HUDEP-2 (cell line): ENCODE measurements around the gene L3MBTL2.

ENCODE experiments used
- DNase-seq, 76 experiments: peaks; one replicate each; lab custom pipeline; 2025; ENCODE audit not compliant: unreplicated experiment in 76 of 76; lab: John Stamatoyannopoulos, UW

L3MBTL2 gene

GRCh38 chr22:41263704-41264103, 58.6 kb downstream of the L3MBTL2 start:
- no peak for DNase-seq

- no peak for DNase-seq
These were observed 59.4 kb downstream of the L3MBTL2 start for GRCh38 chr22:41264408-41264941.

- DNase-seq: no peak
These were observed 62.8 kb downstream of the L3MBTL2 start for GRCh38 chr22:41267958-41268357.

- DNase-seq: no peak
These were observed 66.7 kb downstream of the L3MBTL2 start for GRCh38 chr22:41271787-41272186.

- no peak for DNase-seq
These were observed 68.0 kb downstream of the L3MBTL2 start for GRCh38 chr22:41273128-41273527.

GRCh38 chr22:41274856-41275255, 69.7 kb downstream of the L3MBTL2 start:
- no peak for DNase-seq

- no peak for DNase-seq
These were observed 75.0 kb downstream of the L3MBTL2 start for GRCh38 chr22:41280065-41280464.

GRCh38 chr22:41280854-41281253, 75.7 kb downstream of the L3MBTL2 start:
- DNase-seq: no peak
